GM15510 (cell line): ENCODE results near the gene LRP1B.

Experiments
- POLR2A ChIP-seq: IDR thresholded peaks from 3 replicates; pipeline ENCODE4 v1.6.1; 2011; ENCODE audit warnings: borderline replicate concordance; ENCODE audit not compliant: insufficient read length; ENCODE audit errors: extremely low read depth

The LRP1B gene

DNA sequence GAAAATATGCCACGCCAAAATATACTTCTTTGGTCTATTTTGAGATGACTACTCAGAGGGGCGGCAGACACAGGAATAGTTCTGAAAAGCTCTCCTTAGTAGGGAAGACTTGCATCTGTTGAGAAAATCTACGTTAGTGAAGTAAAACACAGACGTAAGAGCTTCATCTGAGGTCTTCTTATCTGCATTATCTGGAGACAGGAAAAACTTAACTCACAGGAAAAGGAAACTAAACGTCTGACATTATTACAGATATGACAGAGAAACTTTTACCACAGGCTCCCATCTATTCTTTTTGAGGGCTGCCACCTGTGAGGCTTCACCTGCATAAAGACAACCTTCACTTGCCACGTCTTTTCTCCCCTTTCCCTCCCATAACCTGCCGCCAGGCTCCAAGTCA is 1295.7 kb downstream of the LRP1B start:
- TF ChIP-seq POLR2A = no peak

DNA sequence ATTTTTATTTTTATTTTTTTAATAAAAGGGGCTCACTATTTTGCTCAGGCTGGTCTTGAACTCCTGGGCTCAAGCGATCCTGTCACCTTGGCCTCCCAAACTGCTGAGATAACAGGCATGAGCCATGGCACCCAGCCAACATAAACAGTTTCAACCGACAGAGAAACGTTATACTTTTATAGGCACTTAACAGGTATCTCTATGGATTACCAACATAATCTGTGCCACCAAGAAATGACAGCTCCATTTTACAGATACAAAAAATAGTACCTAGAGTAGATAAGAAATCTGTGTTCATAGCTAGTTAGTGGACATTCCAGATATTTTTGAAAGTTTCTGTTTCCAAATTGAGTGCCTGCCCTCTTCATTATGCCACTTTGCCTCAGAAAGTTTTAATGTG is 1316.7 kb downstream of the LRP1B start:
- no peak for TF ChIP-seq POLR2A

DNA sequence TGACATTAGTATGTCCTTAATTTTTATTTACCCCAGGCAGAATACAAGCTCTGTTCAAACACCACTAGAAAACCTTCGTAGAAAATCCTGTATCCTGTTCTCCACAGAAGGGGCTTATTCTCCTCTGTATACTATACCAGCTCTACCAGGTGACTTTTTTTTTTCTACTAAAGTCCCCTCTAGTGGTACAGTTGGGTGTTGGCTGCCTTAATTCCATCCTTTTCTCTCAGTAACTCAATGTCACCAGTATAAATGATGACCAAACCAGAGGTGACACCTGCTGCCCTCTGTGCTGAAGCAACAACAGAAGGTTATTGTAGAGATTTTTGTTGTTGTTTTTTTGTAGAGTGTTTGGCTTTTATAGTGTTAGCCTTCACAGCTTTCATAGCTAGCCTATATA is 1322.0 kb downstream of the LRP1B start:
- no peak for TF ChIP-seq POLR2A

DNA sequence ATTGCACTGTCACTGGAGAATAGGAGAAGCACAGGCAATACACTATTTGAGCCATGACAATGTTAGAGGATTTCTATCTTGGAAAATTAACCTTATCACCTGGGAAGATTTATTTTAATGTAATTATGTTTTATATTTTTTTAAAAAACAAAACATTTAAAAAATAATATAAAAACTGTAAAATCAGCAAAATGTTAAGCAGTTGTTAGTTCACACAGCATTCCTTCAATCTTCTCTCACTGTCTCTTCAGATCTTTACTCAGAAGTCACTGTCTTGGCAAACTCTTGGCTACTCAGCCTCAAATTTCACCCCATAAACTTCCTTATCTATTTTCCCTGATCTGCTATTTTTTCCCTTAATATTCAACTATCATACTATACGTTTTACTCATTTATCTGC is 1322.6 kb downstream of the LRP1B start:
- no peak for TF ChIP-seq POLR2A

DNA sequence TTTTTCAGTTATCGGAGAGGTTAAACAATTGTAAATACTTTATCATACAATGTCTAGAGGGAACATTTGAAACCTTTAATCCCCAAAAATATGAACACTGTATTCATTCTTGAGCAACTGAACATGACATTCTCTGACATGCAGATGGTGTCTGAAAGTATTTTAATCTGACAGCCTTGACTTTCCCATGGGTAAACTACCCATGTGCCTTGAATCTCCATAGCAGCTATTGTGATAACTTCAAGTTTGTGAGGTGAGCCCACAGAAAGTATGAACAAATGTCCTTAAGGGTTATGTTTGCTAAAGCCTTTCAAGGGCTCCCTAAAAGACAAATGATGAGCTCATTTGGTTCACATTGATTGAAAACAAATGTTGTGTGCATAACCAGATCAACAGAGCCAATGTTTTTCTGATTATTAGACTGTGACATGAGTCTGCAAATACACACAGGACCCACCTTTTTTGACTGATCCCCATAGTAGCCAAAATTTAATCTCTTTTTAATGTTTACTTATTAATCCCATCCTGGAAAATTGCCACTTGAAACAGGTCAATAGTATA is 1326.0 kb downstream of the LRP1B start:
- no peak for TF ChIP-seq POLR2A

DNA sequence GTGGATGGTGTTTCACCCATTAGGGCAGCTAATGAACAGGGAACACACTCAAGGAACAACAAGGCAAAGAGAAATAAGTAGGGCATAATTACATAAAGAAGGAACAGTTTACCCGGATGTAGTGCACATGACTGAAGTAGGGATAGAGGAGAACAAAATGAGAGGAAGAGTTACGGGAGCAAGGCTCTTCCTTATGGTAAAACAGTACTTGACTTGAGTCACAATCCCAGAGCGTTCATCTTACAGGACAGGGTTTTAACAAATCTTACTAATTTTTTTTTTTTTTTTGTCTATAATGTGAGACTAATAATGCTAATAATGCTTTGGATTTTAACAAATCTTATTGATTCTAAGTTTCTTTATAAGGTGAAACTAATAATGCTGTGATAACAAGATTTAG is 1329.5 kb downstream of the LRP1B start:
- no peak for TF ChIP-seq POLR2A

DNA sequence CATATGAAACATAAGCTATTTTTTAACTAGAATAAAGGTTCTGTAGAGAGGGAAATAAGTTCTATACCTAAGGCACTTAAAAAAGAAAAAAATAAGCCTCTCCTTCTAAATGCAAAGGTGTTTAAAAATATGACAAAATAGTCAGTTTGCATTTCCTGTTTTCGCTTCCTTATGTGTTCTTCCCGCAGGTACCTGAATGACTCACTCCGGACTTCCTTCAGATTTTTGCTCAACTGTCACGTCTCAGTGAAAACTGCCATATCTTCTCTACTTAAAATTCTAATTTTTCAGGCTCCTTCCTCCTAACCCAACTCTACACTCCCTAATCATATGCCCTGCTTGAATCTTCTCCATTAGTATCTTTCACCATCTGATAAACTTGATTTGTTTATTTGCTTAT is 1333.1 kb downstream of the LRP1B start:
- TF ChIP-seq POLR2A = no peak

DNA sequence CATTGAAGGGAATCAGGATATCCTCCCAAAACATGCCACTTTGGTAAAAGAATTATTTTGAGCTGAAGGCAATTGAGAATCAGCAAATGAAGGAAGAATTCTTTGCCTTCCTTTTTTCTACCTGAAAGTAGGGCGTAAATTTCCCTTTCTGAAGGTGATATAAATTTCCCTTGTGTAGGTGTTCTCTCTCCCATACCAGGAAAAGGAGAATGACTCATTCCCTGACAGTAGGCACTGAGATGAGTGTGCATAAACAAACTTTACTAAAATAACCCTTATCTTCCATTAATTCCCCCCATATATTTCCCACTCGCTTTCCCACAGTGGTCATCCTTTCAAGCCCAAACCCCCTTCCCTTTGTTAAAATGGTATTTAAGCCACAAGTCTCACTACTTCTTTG is 1339.0 kb downstream of the LRP1B start:
- TF ChIP-seq POLR2A = no peak

DNA sequence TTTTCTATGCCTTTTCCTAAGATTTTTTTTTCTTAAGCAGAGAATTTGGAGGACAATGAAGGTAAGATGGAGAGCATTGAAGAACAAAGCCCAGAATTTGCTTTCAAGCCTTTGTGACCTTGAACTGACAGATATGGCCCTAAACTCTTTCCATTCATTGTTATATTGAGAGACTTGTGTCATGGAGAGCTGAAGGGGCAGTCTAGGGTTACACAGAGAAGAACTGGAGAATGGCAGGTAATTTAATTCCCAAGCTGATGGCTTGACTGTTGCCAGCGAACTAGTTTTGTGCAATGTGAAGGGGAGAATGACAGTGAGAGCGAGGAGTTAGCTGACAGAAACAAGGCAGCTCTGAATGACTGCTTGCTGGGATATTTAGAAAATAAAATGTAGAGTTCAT is 1344.2 kb downstream of the LRP1B start:
- TF ChIP-seq POLR2A = no peak

DNA sequence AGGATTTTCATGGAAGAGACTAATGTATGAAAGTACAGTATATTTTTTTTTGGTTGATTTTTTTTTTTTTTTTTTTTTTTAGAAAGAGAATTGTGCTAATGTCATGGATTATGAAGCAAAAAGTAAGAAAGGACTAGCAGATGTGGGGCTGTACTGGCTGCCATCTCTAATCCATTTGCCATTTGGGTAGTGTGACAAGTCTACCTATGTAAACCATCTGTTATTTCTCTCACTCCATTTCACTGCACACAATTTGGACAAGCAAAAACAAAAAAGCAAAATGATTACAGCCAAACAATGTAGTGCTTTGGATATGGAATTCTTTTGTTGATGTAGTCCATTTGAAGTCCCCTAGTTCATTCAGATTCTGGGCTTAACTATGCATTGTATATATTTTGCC is 1355.4 kb downstream of the LRP1B start:
- no peak for TF ChIP-seq POLR2A

DNA sequence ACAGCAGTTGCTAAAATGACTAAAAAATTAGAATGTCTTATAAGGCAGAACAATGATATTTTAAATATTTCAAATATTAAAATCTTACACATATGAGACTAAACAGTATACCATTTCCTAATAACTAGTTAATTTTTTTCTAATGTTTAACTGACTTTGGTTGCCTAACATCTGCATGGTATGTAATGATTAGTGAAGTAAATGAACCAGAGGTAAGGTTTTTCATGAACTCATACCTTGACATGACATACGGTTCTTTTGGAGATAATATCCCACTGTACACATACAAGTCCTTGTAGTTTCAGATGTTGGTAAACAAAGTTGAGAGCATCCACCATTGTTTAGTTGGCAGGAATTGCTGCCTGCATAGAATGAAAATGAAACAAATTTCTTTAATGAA is 1360.2 kb downstream of the LRP1B start:
- no peak for TF ChIP-seq POLR2A

DNA sequence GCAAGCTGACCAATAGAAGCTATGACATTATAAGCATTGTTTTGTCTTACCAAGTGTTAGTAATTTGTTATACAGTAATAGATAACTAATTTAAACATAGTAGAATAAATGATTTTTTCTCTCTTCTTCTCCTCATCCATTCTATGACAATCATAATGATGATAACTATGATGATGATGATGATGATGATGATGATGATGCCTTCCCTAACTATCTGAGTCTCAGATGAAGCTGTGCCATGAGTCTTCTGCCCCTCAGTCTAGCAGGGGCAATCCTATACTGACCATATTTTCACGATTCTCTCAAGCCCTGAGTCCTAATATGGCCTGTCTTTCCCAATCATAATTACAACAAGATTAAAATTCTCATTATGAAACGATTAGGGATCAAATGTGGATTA is 1369.0 kb downstream of the LRP1B start:
- TF ChIP-seq POLR2A = no peak

DNA sequence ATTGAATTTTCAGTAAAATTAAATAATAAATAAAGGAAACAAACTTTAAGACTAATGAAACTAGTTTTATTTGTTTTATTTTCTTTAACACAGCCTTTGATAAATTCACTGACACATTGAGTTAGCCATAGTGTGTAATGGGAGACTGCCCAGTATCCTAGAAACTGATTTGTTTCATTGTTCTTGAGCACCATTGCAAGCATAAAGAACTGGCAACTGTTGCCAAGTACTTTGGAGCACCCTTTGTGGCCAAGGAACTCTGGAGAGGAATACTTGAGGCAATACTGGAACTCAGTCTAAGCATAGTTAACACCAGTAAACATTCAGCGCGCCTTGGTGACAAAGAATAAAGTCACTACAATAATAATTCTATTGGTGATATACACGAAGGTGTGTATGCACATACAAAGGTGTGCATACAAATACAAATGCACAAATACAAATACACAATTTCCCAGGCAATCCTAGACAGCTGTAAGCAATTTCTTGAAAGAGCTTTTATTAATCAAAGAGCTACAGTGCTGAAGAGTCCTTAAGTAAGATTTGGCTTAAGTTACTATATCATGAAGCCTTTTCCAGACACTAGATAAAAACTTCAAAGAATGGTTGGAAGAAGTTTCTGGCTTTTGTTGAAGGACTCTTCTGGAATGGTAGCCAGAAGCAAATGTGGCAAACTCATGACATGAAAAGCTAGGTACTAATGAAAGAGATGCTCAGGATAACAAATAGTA is 1371.2 kb downstream of the LRP1B start:
- no peak for TF ChIP-seq POLR2A

DNA sequence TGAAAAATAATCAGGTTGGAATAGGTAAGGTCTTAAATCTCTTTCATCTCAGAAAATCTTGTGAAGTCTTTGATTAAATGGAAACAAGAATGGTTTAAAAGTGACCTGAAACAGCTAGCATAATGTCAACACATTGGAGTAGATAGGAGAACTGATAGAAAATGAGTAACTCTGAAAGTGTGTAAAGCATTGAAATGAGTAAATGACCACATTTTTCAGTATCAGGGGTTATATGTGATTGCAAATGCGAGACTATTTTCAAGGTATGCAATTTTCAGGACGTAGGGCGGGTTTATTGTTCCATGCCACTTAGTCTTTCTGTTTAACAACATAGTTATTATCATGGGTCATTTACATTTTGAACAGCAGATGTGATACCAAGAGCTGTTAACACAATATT is 1383.2 kb downstream of the LRP1B start:
- no peak for TF ChIP-seq POLR2A

DNA sequence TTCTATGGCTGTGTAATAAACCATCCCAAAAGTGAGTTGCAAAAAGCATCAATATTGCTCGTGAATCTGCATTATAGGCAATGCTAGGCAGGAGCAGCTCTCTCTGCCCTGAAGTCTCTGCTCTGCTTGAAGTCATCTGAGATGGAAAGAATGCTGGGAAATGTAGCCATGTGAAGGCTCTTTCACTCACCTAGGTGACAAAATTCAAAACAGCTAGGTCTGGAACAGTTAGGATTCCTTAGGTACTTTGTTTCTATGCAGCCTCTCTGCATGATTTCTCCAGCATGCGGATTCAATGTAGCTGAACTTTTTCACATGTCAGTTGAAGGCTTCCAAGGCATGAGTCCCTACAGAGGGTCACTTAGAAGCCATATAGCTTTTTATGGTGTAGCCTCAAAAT is 1383.7 kb downstream of the LRP1B start:
- no peak for TF ChIP-seq POLR2A

DNA sequence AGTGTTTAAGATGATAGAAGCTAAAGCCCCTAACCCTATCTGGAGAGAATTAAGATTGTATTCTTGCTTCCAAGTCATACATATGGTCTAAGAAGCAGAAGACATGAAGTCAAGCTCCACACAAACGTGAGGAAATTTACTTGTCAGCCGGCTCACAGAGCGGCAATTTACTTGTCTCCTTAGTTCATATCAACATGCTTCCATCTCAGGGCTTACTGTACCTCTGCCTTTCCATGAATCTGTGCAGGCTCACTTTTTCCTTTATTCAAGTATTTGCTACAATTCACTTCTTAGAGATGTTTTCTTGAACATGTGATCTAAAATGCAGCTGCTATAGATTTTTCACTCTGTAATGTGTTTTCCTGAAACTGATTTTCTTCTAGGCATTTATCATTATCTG is 1386.4 kb downstream of the LRP1B start:
- TF ChIP-seq POLR2A = no peak

DNA sequence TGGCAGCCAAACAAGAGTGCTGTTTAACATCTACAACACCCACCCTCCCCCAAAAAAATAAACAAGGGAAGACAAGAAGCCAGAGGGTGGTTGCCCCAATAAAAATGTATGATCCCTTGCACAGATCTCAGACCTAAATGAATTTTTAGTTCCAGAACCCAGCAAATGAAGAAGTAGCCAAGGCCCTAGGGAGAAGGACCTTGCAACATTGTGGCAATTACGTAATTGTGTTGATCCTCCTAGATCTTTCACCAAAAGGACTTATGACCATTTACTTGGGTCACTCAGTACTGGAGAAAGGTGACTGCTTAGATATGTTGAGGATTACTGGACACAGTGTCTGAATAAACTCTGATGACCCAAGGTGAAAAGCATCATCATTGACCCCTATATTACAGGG is 1393.8 kb downstream of the LRP1B start:
- TF ChIP-seq POLR2A = no peak

DNA sequence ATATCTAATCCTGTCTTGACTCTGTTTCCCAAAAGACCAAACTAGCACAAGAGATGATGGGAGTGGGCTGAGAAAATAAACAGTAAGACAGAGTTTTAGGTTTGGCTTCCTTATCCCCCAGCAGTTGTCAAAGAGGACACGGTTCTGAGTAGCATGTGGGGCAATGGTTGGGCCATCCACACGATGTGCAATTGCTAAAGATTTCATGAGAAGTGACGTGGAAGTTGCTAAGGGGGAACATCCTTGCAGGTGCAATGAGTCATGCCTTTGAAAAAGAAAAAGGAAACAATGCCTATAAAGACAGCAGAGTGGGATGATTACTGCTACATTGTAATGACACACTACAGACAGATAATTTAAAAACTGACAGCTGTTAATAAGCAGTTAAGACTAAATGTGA is 1395.8 kb downstream of the LRP1B start:
- TF ChIP-seq POLR2A = no peak

DNA sequence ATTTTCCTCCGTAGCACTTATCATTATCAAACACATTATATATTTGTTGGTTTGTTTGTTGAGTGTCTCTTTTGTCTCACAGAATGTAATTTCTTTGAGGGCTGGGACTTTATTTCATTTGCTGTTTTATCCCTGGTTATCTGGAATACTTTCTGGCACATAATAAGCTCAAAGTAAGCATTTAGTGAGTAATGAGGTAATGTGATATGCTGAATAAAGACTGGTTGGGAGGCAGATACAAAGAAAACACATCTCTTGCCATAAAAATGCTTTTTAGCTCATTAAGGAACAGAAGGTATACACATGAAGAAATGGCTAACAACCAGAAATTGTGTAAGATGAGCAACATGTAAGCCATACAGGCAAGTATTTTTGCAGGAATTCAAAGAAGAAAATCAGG is 1411.8 kb downstream of the LRP1B start:
- TF ChIP-seq POLR2A = no peak
